RWPE1 (cell line): ENCODE data around the gene COL27A1.
A peak's percentile ranks its signal among the peaks of the same experiment; 100 is the strongest.

Source experiments
- CTCF ChIA-PET: fragments of 350-600 bp; sonication (Branson Sonifier 250); formaldehyde crosslinking; extraction: SDS; loops from one replicate; lab custom pipeline; 2021; lab: Yijun Ruan, JAX
- POLR2A ChIA-PET: fragments of 400-600 bp; formaldehyde crosslinking; extraction: SDS; loops from one replicate; lab custom pipeline; 2020; ENCODE audit warnings: antibody characterized with exemption; ENCODE audit not compliant: low non-redundant PET; lab: Yijun Ruan, JAX
- DNase-seq: peaks from one replicate; pipeline ENCODE4 v3.0.0; 2012; ENCODE audit warnings: low spot score
- H3K27ac ChIP-seq: fragments of 450-650 bp; 2 replicates; pipeline ENCODE4 v1.5.1; 2017
- TF ChIP-seq, protein P1 (sequence below): fragments of 450-650 bp; conservative IDR thresholded peaks from 2 replicates; pipeline ENCODE4 v1.5.1; 2017; ENCODE audit warnings: low read depth, mild to moderate bottlenecking

The COL27A1 gene

GRCh38 chr9:114164191-114164794, 9.0 kb downstream of the COL27A1 start:
- POLR2A ChIA-PET: no interaction called here
- H3K27ac ChIP-seq: peak overlapping the region; percentile 73
- CTCF ChIA-PET: interaction anchor here (0.6 to 2.2 kb wide), 8 partner anchors 8 to 469 kb away, joined by 3 to 10 read pairs (median 4); partner anchors contain the start of gene COL27A1
- DNase-seq: no peak
- TF ChIP-seq, protein P1, sequence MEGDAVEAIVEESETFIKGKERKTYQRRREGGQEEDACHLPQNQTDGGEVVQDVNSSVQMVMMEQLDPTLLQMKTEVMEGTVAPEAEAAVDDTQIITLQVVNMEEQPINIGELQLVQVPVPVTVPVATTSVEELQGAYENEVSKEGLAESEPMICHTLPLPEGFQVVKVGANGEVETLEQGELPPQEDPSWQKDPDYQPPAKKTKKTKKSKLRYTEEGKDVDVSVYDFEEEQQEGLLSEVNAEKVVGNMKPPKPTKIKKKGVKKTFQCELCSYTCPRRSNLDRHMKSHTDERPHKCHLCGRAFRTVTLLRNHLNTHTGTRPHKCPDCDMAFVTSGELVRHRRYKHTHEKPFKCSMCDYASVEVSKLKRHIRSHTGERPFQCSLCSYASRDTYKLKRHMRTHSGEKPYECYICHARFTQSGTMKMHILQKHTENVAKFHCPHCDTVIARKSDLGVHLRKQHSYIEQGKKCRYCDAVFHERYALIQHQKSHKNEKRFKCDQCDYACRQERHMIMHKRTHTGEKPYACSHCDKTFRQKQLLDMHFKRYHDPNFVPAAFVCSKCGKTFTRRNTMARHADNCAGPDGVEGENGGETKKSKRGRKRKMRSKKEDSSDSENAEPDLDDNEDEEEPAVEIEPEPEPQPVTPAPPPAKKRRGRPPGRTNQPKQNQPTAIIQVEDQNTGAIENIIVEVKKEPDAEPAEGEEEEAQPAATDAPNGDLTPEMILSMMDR: no peak

DNA sequence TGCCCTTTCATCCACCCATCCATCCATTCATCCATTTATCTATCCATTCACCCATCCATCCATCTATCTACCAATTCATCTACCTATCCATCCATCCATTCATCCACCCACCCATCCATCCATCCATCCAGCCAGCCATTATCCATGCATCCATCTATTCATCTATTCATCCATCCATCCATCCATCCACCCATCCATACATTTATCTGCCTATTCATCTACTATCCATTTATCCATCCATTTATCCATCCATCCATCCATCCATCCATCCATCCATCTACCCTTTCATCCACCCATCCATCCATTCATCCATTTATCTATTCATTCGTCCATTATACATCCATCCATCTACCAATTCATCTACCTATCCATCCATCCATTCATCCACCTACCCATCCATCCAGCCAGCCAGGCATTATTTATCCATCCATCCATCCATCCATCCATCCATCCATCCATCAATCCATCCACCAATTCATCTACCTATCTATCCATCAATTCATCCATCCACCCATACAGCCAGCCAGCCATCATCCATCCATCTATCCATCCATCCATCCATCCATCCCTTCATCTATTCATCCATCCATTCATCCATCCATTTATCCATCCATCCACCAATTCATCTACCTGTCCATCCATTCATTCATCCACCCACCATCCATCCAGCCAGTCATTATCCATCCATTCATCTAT, 10.2 kb downstream of the COL27A1 start:
- ChIA-PET CTCF (no interaction called here), POLR2A (no interaction called here)
- TF ChIP-seq, protein P1: no peak
- no peak for DNase-seq
- H3K27ac ChIP-seq: no peak overlapping the region

DNA sequence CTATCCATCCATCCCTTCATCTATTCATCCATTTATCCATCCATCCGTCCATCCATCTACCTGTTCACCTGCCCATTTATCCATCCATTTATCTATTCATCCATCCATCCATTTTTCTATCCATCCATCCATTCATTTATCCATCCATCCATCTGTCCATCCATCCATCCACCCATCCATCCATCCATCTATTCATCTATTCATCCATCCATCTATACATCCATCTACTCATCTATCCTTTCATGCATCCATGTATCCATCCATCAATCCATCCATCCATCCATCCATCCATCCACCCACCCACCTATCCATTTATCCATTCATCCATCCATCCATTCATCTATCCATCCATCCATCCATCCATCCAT, 10.8 kb downstream of the COL27A1 start:
- DNase-seq: no peak
- ChIA-PET CTCF (no interaction called here), POLR2A (no interaction called here)
- TF ChIP-seq, protein P1: no peak
- no peak overlapping the region for H3K27ac ChIP-seq

DNA sequence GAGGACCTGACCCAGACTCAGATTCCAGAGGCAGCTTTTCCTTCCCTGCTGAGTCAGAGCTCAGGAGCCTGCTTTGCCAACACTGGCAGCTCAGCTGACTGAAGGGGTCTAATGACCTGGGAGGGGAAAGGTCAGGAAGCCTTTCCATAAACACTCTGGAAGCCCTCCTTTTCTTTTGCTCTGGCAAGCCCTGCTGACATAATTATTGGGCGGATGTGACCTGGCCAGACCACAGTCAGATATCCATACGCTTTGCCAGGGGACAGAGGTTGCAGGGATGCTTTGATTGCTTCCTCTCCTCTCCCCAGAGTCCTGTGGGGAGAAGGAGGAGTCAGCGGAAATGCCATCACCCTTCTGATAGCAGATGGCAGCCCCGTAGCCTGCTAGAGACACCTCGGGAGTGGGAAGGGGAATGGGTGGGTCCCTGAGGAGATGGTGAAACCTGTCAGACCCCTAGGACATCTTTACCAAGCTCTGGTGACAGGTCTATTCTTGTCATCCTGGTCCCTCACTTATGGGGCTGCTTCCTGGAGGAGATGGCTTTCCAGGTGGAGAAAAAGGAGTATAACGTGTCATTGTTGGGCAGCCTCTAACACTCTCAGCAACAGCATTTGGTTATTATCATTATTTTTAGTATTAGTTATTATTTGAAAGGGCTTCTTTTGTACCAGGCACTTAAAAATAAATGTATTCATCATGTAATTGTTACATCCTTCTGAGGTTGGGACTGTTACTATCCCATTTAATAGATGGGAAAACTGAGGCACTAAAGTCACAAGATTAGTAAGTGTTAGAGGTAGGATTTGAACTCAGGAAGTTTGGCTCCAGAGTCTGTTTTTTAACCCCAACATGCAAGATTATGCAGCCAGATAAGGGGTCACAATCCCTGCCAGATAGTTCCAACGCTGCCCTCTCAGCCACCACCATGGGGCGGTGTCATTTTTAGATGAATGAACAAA, 11.6 kb downstream of the COL27A1 start:
- ChIA-PET POLR2A (no interaction called here), CTCF (interaction anchor here (1.3 kb wide), 1 partner anchor 59 kb away, joined by 3 read pairs; no protein-coding TSS in a partner anchor)
- no peak for DNase-seq
- TF ChIP-seq, protein P1: no peak
- H3K27ac ChIP-seq: no peak overlapping the region

- no peak overlapping the region; the same call in 1 of the 2 replicates for H3K27ac ChIP-seq
- CTCF ChIA-PET: interaction anchor here (1.3 kb wide), 2 partner anchors 13 to 60 kb away, joined by 3 read pairs; partner anchors contain the start of gene COL27A1
- TF ChIP-seq, protein P1: no peak
- DNase-seq: no peak
- POLR2A ChIA-PET: no interaction called here
These were observed 12.3 kb downstream of the COL27A1 start for GRCh38 chr9:114167591-114168091.
